GM18505 (cell line): Measurements from ENCODE around the gene ETS1.

ENCODE experiments used
- ATAC-seq: cut with Tn5 transposase; IDR thresholded peaks from one replicate; pipeline ENCODE4 v1.9.1; 2021; ENCODE audit not compliant: unreplicated experiment
- POLR2A ChIP-seq: IDR thresholded peaks from 4 replicates; pipeline ENCODE4 v1.6.1; 2011; ENCODE audit warnings: borderline replicate concordance; ENCODE audit not compliant: insufficient read depth, insufficient read length; ENCODE audit errors: extremely low read depth

ETS1 gene

DNA sequence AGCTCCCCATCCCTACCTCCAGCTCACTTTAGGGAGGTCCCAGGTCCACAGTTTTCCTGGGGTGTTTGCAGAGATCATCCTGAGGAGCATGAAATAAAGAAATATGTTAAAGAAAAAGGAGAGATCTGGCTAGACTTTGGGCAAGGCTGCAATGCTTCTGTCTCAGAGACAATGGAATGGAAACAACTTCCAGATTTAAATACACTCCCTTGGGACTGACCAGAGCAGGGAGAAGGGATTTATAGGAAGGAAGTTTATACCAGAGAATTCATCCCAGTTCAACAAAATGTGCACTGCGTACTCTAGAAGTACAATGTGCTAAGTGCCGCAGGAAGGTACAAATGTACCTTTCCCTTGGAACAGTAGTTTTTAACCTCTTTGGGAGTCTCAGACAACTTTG, 40.4 kb downstream of the ETS1 start:
- TF ChIP-seq POLR2A: no peak
- ATAC-seq: no peak

DNA sequence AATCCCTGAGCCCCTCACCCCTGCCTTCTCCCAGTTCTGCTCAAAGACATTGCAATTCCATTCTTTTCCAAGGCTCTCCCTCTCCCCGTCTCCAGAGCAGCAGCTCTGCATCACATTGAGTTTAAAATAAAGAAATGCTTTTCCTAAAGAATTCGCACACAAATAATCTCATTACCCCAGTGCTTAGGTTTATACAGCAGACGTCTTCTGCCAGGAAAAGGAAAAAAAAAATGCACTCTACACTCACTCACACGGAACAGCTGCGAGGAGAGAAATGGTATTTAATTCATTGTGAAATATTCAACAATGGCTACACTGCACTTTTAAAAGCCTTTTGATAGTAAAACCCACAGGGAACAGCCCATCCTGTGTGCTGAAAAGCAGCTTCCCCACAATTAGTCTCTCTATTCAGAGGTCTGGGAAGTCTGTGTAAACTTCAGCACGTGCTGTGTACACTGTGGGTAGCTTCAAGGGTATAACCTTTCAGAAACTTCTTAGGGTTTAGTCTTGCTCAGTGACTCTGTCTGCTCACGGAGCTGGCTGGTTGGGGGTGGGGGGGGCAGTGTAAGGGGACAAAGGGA, 42.8 kb downstream of the ETS1 start:
- no peak for ATAC-seq
- no peak for TF ChIP-seq POLR2A

DNA sequence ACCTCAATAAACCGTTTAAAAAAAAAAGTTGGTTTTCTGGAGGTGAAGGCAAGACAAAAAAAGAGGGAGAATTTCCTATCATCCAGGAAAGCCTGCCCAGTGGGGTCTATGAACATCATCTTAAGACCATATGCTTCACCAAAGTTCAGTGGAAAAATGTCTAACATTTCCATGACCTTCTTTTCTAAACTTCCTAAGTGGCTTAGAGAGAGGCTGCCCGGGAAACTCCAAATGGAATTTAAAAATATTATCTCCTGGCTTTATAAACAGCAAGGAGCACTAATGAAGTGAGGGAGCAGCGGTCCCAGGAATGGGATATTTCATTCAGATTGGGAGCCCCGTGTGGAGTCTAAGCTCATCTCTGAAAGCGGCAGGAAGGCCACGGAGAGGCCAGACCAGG, 46.9 kb downstream of the ETS1 start:
- no peak for TF ChIP-seq POLR2A
- no peak for ATAC-seq

DNA sequence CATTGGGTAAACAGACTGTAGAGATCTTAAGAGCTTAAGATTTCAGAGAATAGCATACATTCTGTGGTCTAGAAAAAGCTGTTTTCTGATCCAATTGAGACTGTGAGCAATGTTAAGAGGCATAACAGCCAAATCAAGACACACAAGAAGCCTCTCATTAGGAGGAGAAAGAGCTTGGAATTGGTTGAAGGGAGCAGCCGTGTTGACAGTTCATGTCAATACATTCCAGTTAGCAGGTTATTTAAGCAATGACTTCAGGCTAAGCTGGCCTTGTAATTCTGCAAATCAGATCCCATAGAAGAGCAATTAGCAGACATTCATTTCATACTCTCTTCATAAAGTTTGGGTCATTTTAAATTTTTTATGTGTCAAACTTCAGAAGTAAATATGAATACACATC, 50.9 kb downstream of the ETS1 start:
- no peak for ATAC-seq
- TF ChIP-seq POLR2A: no peak

DNA sequence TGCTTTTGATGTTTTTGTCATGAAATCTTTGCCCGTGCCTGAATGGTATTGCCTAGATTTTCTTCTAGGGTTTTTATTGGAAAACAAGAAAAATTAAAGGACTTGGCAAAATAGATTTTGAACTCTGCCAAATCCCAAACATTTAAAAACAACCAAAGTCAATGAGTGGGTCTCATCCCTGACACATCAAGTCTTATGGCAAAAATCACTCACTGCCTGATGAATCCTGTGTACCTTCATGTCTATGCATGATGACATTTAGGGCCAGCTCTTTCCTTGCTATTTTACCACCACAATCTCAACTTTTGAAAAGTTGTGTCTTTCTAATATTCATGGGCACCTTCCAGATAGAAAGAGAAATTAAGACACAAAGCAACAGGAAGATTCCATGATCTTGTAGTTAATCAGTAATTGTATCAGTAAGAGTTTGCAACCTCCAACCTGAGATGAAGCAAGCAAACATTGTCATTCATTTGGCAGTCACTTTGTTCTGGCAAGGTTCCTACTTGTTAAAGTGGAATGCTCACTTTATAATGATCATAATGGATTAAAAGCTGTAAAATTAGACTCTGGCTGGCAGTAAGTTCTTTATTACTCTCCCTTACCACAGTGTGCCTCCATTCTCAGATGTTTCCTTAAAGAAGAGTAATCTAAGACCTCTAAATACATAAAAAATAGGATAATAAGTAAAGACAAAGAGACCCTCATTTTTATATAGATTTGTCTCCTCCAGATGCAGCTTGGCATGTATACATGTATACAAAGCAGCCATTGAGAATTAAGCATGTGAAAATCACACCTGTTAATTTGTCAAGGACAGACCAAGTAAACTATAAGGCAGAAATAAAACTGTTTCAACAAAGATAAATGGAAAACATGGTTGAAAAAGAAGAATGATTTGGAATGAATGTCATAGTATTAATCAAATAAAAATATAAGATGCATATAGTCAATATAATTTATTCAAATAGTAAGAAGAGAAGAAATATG, 51.6 kb downstream of the ETS1 start:
- ATAC-seq: no peak
- TF ChIP-seq POLR2A: no peak

DNA sequence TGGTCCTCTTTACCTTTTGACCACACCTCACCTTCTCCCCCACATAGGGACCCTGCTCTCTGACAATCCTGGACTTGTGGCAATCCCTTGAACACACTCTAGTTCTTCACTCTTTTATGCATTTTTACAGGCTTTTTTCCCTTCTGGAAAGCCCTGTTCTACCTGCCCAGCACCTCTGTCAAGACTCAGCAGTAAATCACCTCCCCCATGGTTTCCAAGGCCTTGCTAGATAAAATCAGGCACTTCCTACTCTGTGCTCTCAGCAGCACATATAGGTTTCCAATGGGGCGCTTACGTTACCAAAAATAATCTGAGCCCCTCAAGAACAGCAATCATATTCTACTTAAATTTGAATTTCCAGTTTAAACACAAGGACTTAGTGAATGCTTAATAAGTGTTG, 53.9 kb downstream of the ETS1 start:
- ATAC-seq: no peak
- TF ChIP-seq POLR2A: no peak

DNA sequence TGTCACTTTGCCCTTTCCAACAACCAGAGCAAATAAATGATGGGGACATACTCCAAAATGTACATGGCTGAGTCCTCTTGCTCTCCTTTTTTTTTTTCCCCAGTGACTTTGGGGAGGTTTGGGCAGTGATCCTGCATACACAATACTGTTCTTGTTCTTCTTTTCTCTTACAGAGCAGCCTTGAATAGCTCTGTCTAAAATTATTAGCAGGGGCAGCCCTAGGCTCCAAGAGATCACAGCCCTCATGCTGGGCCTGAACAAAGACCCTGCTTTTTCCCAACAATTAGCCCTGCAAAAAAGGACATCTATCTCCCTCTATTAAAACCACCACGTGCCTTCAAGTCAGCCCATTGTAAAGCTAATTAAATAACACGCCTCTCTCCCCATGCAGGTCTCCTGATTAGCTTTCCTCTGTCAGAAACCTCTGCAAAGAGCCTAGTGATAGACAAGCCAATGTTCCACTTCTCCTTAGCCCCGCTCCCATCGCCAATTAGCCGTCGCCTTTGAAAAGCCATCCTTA, 54.7 kb downstream of the ETS1 start:
- TF ChIP-seq POLR2A: no peak
- no peak for ATAC-seq

DNA sequence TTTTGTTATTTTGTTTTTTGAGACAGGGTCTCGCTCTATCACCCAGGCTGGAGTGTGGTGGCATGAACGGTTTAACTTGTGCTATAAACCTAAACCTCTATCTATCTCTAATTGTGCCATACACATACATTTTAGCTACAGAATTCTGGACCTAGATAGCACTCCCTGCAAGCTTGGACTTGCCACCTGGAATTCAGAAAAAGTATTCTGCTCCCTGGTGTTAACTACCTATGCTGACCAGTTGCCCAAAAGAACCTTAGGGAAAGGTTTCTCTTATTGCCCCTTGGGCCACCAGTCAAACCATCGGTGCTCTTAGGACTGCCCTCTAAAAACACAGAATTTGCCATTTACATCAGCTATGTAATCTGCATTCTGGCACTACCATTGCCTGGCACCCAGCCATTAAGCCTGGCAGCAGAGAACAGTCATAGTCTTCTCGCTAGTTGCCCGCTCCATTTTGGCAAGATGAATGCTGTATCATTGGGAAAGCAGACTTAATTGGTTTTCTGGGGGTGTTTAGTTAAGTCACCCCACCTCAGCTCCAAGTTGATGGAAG, 55.3 kb downstream of the ETS1 start:
- TF ChIP-seq POLR2A: no peak

DNA sequence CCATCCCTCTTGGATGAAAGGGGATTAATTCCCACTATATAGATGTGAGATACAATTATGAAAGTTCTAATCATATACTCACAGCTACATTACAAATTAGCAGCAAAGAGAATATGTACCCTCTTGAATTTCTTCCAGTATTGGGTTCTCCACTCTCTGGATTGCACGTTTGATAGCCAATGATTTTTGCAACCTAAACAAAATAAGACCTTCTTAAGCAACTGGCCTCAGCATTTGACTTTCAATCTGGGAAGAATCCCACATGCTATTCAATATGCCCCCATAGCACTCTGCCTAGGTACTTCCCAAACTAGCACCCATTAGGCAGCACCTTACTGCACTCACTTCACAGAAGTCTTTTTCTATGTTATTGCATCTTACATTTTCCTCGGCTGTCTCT, 55.8 kb downstream of the ETS1 start:
- TF ChIP-seq POLR2A: no peak
- ATAC-seq: no peak

More for the DNA sequence above, 55.3 kb downstream of the ETS1 start:
- no peak for ATAC-seq

DNA sequence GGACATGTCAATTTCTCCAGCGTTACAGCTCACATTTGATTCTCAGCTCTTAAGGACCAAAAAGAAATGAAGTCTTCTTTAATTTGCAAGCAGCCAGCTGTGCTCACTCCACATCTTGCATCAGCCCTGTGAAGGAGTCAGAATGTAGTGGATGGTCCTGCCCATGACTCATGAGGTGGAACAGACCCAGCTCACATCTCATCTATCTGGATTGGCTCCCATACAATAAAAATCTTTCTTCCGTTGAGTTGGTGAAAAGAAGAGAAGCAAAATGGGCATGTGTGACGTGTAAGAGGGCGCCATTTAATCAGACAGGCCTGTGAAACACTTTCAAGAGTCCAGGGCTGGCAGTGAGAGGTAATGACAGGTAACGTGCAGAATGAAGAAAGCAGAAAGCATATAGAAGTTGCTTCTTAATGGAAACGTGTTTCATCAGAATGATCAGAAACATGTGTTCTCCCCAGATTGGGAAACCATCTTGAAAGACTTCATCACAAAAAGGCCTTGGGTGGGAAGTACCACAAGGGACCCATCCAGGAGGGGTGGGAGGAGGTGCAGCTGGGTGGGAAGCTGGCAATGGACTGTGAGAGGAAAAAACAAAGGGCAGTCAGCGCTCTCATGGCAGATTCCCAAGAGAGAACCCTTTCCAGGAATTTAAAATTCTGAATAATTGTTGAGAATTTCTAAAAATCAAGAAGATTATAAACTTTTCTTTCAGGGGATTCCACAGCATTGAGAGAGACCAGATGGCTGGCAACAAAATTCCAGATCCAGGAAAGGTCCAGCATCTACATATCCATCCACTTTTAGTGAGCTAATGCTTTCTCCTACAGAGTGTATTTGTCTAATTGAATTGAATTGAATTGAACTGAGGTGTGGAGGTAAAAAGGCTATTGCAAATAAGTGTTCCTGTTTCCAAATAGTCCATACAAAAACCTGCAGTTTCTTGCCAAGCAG, 57.0 kb downstream of the ETS1 start:
- no peak for TF ChIP-seq POLR2A
- ATAC-seq: no peak

DNA sequence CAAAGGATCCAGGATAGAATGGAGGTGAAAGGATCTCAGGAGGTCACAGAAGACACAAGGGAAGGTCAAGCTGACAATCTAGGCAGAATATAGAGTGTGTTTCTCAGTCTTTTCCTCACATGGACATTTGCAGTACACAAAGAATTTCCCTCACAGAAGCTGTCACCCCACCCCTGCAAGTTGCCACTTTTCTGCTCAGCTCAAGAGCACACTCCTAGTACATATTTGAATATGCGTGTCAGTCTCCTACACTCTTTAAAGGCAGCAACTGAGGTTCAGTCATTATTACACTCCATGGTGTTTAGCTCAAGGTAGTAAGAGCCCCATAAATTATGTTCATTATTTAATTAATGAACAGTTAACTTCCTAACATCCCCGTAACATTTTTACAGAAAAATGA, 59.1 kb downstream of the ETS1 start:
- TF ChIP-seq POLR2A: no peak
- no peak for ATAC-seq

DNA sequence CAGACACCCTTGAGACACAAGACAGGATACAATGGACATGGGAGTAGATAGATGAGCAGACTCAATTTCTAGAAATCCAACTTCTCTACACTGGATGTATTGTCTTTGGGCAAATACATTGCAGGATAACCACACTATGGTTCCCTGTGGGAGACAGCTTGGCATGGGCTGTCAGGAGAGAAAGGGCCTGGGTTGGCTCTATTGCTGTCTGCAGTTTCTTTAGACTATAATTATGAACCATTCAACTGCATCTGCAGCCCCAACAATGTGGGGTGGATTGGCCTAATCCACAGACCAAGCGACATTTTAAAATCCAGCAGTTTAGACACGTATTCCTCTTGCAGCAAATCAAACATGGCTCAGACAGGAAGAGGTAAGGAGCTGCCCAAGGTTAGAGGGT, 60.3 kb downstream of the ETS1 start:
- no peak for ATAC-seq

More for the DNA sequence above, 60.3 kb downstream of the ETS1 start:
- no peak for TF ChIP-seq POLR2A
